ENCODE results near the gene DNAI2. TPM values are rescaled to one million over a fixed set of nuclear protein-coding genes. Genes with fewer than 3 reads are reported as not detected.

Gene DNAI2
- total and polyA plus RNA-seq, 9 of the 15 experiments (the other 6 are each of a cell fraction or from before 2014, with no cell fraction given): not detected

GRCh38 chr17:74245871-74246270, 28.2 kb upstream of the DNAI2 start:
- H3K9me3 ChIP-seq (replicated peaks; ENCODE audit: control insufficient read depth, insufficient read depth, low read depth, low read length): no peaks in the 10 kb centered on the region
- BruUV-seq (replicated peaks): no TSS peak
- intact Hi-C loops (cut with micrococcal nuclease) (no loop called here), in situ Hi-C loops (cut with MboI) (no loop called here)
- H4K20me1 ChIP-seq (replicated peaks; ENCODE audit: control insufficient read depth, insufficient read depth, low read length): no peaks in the 10 kb centered on the region
- DNase-seq (ENCODE audit: extremely low read depth in 1 of 4, low spot score in 3 of 4) (no peak), ATAC-seq (no peak), FAIRE-seq (no peak)
- H3K79me2 ChIP-seq (ENCODE audit: control insufficient read depth, insufficient read depth, low read length): no peaks in the 10 kb centered on the region
- no peak overlapping the region for H3K27ac ChIP-seq (ENCODE audit: extremely low read depth, low read depth, low read length)
- H3K4me2 ChIP-seq (ENCODE audit: insufficient read depth, low read length): no peak overlapping the region
- H3K36me3 ChIP-seq (ENCODE audit: control insufficient read depth, insufficient read depth, low read length): no peaks in the 10 kb centered on the region
- no peak overlapping the region for H2AFZ ChIP-seq (ENCODE audit: low read depth, low read length)
- H3K27me3 ChIP-seq (ENCODE audit: control insufficient read depth in 2 of 2, insufficient read depth in 2 of 2, low read length in 2 of 2): peaks cover 0 to 37% of the 10 kb centered on the region in 2 experiments; a peak in 2 of 5 replicates
- ChIA-PET POLR2A (interaction anchor here (0.6 kb wide), 1 partner anchor 9 kb away, joined by 3 read pairs; no protein-coding TSS in a partner anchor), CTCF (ENCODE audit: low intra/inter-chr PET ratio) (no interaction called here)
- 3% methylated on average over 3 of the region's 5 CpGs for WGBS (ENCODE audit: insufficient coverage, low coverage, missing lambda C conversion rate)
- no peak overlapping the region for H3K4me3 ChIP-seq
- TF ChIP-seq ELF2 (CRISPR knock-in tag; IDR thresholded peaks at IDR 0.05) (no peak), SLC30A9 (CRISPR knock-in tag; IDR thresholded peaks at IDR 0.05) (no peak), STAT5B (CRISPR knock-in tag; IDR thresholded peaks at IDR 0.05) (no peak), CTBP1 (IDR thresholded peaks at IDR 0.05; ENCODE audit: borderline replicate concordance) (no peak), SFPQ (IDR thresholded peaks at IDR 0.05; ENCODE audit: low read depth, low read length) (no peak), ZNF436 (CRISPR knock-in tag; IDR thresholded peaks at IDR 0.05) (no peak), CBX5 (IDR thresholded peaks at IDR 0.05; ENCODE audit: borderline replicate concordance, low read depth) (no peak), NELFE (IDR thresholded peaks at IDR 0.05; ENCODE audit: insufficient read depth, insufficient read length) (no peak), ZBTB11 (CRISPR knock-in tag; IDR thresholded peaks at IDR 0.05) (no peak), ZSCAN32 (CRISPR knock-in tag; IDR thresholded peaks at IDR 0.05) (no peak), MEIS2 (IDR thresholded peaks at IDR 0.05; ENCODE audit: partially characterized antibody) (no peak), ZNF3 (CRISPR knock-in tag; IDR thresholded peaks at IDR 0.05) (no peak), MBD2 (IDR thresholded peaks at IDR 0.05; ENCODE audit: borderline replicate concordance, low read depth) (no peak), ZNF239 (CRISPR knock-in tag; IDR thresholded peaks at IDR 0.05) (no peak), PYGO2 (tag; IDR thresholded peaks at IDR 0.05) (no peak), ZNF57 (CRISPR knock-in tag; IDR thresholded peaks at IDR 0.05) (no peak), HNRNPH1 (optimal IDR thresholded peaks at IDR 0.05; ENCODE audit: low read depth, low read length) (no peak)
- peaks cover 0 to 24% of the 10 kb centered on the region in 2 experiments; a peak in 2 of 5 replicates for H3K4me1 ChIP-seq (replicated peaks in 1 of 2; ENCODE audit: control insufficient read depth in 2 of 2, insufficient read depth in 2 of 2, low read length in 2 of 2)
- H3K9ac ChIP-seq (ENCODE audit: insufficient read depth in 1 of 2, low read depth in 2 of 2, low read length in 2 of 2): no peak overlapping the region
- no peaks in the 10 kb centered on the region for H3K9me1 ChIP-seq (ENCODE audit: control insufficient read depth, insufficient read depth, low read length)

Data from K562 (cell line).